Neural cell (in vitro differentiated cells): ENCODE results near the gene PHLPP1. TPM values are rescaled to one million over a fixed set of nuclear protein-coding genes. Genes with fewer than 3 reads are reported as not detected.

Source experiments
- H2AFZ ChIP-seq: fragments of 200-600, 300-800 bp; sonication (generic), shearing (Covaris generic); 2 replicates; pipeline ENCODE4 v1.6.0; 2014; ENCODE audit warnings: low read depth, mild to moderate bottlenecking, antibody characterized with exemption, low read length, moderate library complexity
- H3F3A ChIP-seq: fragments of 200-600 bp; shearing (Covaris generic); 2 replicates; pipeline ENCODE4 v1.6.1; 2016; ENCODE audit warnings: mild to moderate bottlenecking, moderate library complexity, mixed read lengths, antibody characterized with exemption, low read length; ENCODE audit not compliant: insufficient read depth, poor library complexity, severe bottlenecking
- H3K27ac ChIP-seq: fragments of 200-600, 300-800 bp; sonication (generic), shearing (Covaris generic); 2 replicates; pipeline ENCODE4 v1.5.1; 2014; ENCODE audit warnings: mild to moderate bottlenecking, low read length, moderate library complexity
- H3K27me3 ChIP-seq: fragments of 300-800, 200-600 bp; sonication (generic), shearing (Covaris generic); 2 replicates; pipeline ENCODE4 v1.6.0; 2014; ENCODE audit warnings: mild to moderate bottlenecking, low read depth, low read length, moderate library complexity; ENCODE audit not compliant: insufficient read depth
- H3K36me3 ChIP-seq: fragments of 300-800, 200-600 bp; sonication (generic), shearing (Covaris generic); 2 replicates; pipeline ENCODE4 v1.5.1; 2014; ENCODE audit warnings: mild to moderate bottlenecking, antibody characterized with exemption, low read length, moderate library complexity; ENCODE audit not compliant: insufficient read depth
- H3K4me2 ChIP-seq: fragments of 300-800, 200-600 bp; sonication (generic), shearing (Covaris generic); 2 replicates; pipeline ENCODE4 v1.6.0; 2014; ENCODE audit warnings: mild to moderate bottlenecking, low read length
- H3K4me3 ChIP-seq: fragments of 300-800, 200-600 bp; sonication (generic), shearing (Covaris generic); 2 replicates; pipeline ENCODE4 v1.5.1; 2014; ENCODE audit warnings: mild to moderate bottlenecking, low read length, moderate library complexity
- H3K79me2 ChIP-seq: fragments of 200-600 bp; shearing (Covaris generic); replicated peaks from 2 replicates; pipeline ENCODE4 v1.6.0; 2014; ENCODE audit warnings: mild to moderate bottlenecking, low read length, moderate library complexity; ENCODE audit not compliant: insufficient read depth
- H3K9ac ChIP-seq: fragments of 300-800, 200-600 bp; sonication (generic), shearing (Covaris generic); 2 replicates; pipeline ENCODE4 v1.6.1; 2016; ENCODE audit warnings: mild to moderate bottlenecking, low read length, mixed read lengths
- H3K9me2 ChIP-seq: fragments of 200-600 bp; shearing (Covaris generic); 2 replicates; pipeline ENCODE4 v1.6.1; 2016; ENCODE audit warnings: mild to moderate bottlenecking, low read length, mixed read lengths; ENCODE audit not compliant: insufficient read depth
- H3K9me3 ChIP-seq: fragments of 200-600, 300-800 bp; sonication (generic), shearing (Covaris generic); 2 replicates; pipeline ENCODE4 v1.6.1; 2016; ENCODE audit warnings: mild to moderate bottlenecking, mixed run types, low read length, moderate library complexity, mixed read lengths
- H4K20me1 ChIP-seq: fragments of 200-600 bp; shearing (Covaris generic); 2 replicates; pipeline ENCODE4 v1.6.1; 2016; ENCODE audit warnings: mild to moderate bottlenecking, mixed run types; ENCODE audit not compliant: insufficient read depth
- EP300 ChIP-seq: fragments of 450-650 bp; conservative IDR thresholded peaks from 2 replicates; pipeline ENCODE4 v1.6.1; 2014; ENCODE audit warnings: antibody characterized with exemption, mild to moderate bottlenecking, moderate library complexity; ENCODE audit not compliant: poor library complexity, severe bottlenecking
- EZH2 ChIP-seq: fragments of 200-600, 300-800 bp; shearing (Covaris generic), sonication (generic); IDR thresholded peaks from 2 replicates; pipeline ENCODE4 v1.6.1; 2014; ENCODE audit warnings: antibody characterized with exemption, low read length, borderline replicate concordance, mild to moderate bottlenecking; ENCODE audit not compliant: insufficient read depth, poor library complexity, severe bottlenecking
- MXI1 ChIP-seq: fragments of 450-650 bp; conservative IDR thresholded peaks from 2 replicates; pipeline ENCODE4 v1.6.1; 2014; ENCODE audit warnings: antibody characterized with exemption, mild to moderate bottlenecking; ENCODE audit not compliant: poor library complexity, severe bottlenecking
- POLR2AphosphoS5 ChIP-seq: IDR thresholded peaks from 2 replicates; pipeline ENCODE4 v1.6.1; 2012
- RAD21 ChIP-seq: fragments of 450-650 bp; conservative IDR thresholded peaks from 2 replicates; pipeline ENCODE4 v1.6.1; 2014; ENCODE audit warnings: antibody characterized with exemption, mild to moderate bottlenecking, moderate library complexity
- SMC3 ChIP-seq: fragments of 450-650 bp; conservative IDR thresholded peaks from 2 replicates; pipeline ENCODE4 v1.6.1; 2014; ENCODE audit warnings: antibody characterized with exemption, mild to moderate bottlenecking, moderate library complexity; ENCODE audit not compliant: poor library complexity
- TAF1 ChIP-seq: IDR thresholded peaks from 2 replicates; pipeline ENCODE4 v1.6.1; 2012; ENCODE audit warnings: low read depth
- polyA plus RNA-seq: library from polyadenylated mRNA; depleted of rRNA; stranded (reverse); fragments of >200 nt; gene quantifications from 2 replicates; pipeline ENCODE4 v1.2.3, GENCODE V29; 2014
- TF ChIP-seq, protein P1 (sequence below): IDR thresholded peaks from 2 replicates; pipeline ENCODE4 v1.6.1; 2012; ENCODE audit warnings: borderline replicate concordance
- TF ChIP-seq, protein P2 (sequence below): fragments of 450-650 bp; IDR thresholded peaks from 2 replicates; pipeline ENCODE4 v1.5.1; 2014; ENCODE audit warnings: antibody characterized with exemption, mild to moderate bottlenecking, moderate library complexity; ENCODE audit not compliant: poor library complexity, severe bottlenecking

The PHLPP1 gene
- polyA plus RNA-seq, 1 donor from 2014 or later, result 4.5 TPM

- Histone ChIP-seq H3K9me3 (no peaks in the 10 kb centered on the region), H3K79me2 (no peaks in the 10 kb centered on the region), H3K9ac (no peak overlapping the region), H3K27ac (no peak overlapping the region), H2AFZ (no peak overlapping the region), H3K9me2 (no peaks in the 10 kb centered on the region), H3K4me3 (no peak overlapping the region), H3K27me3 (no peaks in the 10 kb centered on the region), H3F3A (no peaks in the 10 kb centered on the region), H3K4me2 (no peak overlapping the region), H4K20me1 (no peaks in the 10 kb centered on the region), H3K36me3 (no peaks in the 10 kb centered on the region)
- TF ChIP-seq MXI1, result no peak
- TF ChIP-seq, protein P1, sequence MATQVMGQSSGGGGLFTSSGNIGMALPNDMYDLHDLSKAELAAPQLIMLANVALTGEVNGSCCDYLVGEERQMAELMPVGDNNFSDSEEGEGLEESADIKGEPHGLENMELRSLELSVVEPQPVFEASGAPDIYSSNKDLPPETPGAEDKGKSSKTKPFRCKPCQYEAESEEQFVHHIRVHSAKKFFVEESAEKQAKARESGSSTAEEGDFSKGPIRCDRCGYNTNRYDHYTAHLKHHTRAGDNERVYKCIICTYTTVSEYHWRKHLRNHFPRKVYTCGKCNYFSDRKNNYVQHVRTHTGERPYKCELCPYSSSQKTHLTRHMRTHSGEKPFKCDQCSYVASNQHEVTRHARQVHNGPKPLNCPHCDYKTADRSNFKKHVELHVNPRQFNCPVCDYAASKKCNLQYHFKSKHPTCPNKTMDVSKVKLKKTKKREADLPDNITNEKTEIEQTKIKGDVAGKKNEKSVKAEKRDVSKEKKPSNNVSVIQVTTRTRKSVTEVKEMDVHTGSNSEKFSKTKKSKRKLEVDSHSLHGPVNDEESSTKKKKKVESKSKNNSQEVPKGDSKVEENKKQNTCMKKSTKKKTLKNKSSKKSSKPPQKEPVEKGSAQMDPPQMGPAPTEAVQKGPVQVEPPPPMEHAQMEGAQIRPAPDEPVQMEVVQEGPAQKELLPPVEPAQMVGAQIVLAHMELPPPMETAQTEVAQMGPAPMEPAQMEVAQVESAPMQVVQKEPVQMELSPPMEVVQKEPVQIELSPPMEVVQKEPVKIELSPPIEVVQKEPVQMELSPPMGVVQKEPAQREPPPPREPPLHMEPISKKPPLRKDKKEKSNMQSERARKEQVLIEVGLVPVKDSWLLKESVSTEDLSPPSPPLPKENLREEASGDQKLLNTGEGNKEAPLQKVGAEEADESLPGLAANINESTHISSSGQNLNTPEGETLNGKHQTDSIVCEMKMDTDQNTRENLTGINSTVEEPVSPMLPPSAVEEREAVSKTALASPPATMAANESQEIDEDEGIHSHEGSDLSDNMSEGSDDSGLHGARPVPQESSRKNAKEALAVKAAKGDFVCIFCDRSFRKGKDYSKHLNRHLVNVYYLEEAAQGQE, result no peak
- no peak for TF ChIP-seq TAF1
- TF ChIP-seq POLR2AphosphoS5, result no peak
- TF ChIP-seq SMC3, result no peak
- TF ChIP-seq, protein P2, sequence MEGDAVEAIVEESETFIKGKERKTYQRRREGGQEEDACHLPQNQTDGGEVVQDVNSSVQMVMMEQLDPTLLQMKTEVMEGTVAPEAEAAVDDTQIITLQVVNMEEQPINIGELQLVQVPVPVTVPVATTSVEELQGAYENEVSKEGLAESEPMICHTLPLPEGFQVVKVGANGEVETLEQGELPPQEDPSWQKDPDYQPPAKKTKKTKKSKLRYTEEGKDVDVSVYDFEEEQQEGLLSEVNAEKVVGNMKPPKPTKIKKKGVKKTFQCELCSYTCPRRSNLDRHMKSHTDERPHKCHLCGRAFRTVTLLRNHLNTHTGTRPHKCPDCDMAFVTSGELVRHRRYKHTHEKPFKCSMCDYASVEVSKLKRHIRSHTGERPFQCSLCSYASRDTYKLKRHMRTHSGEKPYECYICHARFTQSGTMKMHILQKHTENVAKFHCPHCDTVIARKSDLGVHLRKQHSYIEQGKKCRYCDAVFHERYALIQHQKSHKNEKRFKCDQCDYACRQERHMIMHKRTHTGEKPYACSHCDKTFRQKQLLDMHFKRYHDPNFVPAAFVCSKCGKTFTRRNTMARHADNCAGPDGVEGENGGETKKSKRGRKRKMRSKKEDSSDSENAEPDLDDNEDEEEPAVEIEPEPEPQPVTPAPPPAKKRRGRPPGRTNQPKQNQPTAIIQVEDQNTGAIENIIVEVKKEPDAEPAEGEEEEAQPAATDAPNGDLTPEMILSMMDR, result no peak
- no peak for TF ChIP-seq EZH2
- TF ChIP-seq RAD21, result no peak
- no peak for TF ChIP-seq EP300
Measured at GRCh38 chr18:62900132-62900883, 185.0 kb downstream of the PHLPP1 start.

DNA sequence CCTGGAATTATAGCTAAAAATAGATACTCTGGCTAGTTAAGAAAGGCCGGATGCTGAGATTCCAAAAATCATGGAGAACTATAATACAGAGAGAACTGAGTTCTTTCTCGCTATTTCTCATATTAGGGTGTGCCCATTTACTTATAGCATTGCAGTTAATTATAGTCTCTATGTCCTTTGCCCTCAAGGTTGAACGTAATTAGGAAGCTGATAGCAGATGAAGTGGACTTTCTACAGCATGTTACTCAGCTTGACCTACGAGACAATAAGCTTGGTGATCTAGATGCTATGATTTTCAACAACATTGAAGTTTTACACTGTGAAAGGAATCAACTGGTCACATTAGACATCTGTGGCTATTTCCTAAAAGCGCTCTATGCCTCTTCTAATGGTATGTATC, 187.4 kb downstream of the PHLPP1 start:
- TF ChIP-seq, protein P1, result no peak
- TF ChIP-seq EZH2, result no peak
- TF ChIP-seq, protein P2, result no peak
- TF ChIP-seq TAF1, result no peak
- no peak for TF ChIP-seq SMC3
- TF ChIP-seq RAD21, result no peak
- TF ChIP-seq EP300, result no peak
- no peak for TF ChIP-seq POLR2AphosphoS5
- no peak for TF ChIP-seq MXI1
- Histone ChIP-seq H3K9me3 (no peaks in the 10 kb centered on the region), H4K20me1 (no peaks in the 10 kb centered on the region), H3K79me2 (no peaks in the 10 kb centered on the region), H3F3A (no peaks in the 10 kb centered on the region), H3K27ac (no peak overlapping the region), H3K27me3 (no peaks in the 10 kb centered on the region), H3K9me2 (no peaks in the 10 kb centered on the region), H3K36me3 (peaks cover 6% of the 10 kb centered on the region), H3K4me3 (no peak overlapping the region), H3K4me2 (no peak overlapping the region), H2AFZ (no peak overlapping the region), H3K9ac (no peak overlapping the region)
